OCI-LY3 (cell line): ENCODE results near the gene CDCP2.

Experiments used
- EZH2phosphoT487 ChIP-seq: fragments of 200-600 bp; shearing (Covaris generic); IDR thresholded peaks from 2 replicates; pipeline ENCODE4 v1.6.1; 2018; ENCODE audit warnings: antibody characterized with exemption, mixed run types, low read depth
- TF ChIP-seq, protein P1 (sequence below): fragments of 200-600, 300-600 bp; sonication (generic); IDR thresholded peaks from 2 replicates; pipeline ENCODE4 v1.5.1; 2014; ENCODE audit warnings: antibody characterized with exemption, low read length, low read depth

DNA sequence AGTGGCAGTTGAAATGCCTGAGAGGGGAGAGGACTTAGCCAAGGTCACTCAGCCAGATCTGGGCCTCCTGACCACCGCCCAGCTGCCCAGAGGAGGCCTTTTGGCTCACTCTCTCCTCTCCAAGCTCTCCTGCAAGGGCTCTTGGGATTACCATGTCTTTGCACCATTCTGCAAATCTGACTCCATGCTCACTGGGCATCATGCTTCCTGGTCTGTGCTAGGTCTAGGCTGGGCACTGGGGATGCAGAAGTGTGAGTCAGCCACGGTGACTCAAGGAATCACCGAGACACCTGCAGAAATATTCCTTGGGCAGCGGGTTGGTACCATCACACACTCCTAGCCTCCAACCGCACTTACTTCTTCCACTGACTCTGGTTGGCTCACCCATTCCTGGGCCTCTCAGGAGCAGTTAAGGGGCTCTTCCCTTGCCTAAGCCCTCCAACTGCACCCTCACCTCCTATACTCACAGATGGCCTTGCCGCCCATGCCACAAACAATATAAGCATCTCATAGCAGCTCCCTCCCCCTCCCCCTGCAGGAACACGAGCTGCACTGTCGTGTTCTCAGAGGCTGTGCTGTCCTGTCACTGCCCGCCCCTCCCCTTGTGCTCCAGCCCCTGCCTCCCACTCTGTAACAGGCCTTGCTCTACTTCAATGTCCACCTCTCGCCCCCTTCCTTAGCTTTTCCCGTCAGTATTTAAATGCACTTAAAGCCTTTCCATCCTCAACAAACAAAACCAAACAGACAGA, 34.8 kb downstream of the CDCP2 start:
- TF ChIP-seq, protein P1, sequence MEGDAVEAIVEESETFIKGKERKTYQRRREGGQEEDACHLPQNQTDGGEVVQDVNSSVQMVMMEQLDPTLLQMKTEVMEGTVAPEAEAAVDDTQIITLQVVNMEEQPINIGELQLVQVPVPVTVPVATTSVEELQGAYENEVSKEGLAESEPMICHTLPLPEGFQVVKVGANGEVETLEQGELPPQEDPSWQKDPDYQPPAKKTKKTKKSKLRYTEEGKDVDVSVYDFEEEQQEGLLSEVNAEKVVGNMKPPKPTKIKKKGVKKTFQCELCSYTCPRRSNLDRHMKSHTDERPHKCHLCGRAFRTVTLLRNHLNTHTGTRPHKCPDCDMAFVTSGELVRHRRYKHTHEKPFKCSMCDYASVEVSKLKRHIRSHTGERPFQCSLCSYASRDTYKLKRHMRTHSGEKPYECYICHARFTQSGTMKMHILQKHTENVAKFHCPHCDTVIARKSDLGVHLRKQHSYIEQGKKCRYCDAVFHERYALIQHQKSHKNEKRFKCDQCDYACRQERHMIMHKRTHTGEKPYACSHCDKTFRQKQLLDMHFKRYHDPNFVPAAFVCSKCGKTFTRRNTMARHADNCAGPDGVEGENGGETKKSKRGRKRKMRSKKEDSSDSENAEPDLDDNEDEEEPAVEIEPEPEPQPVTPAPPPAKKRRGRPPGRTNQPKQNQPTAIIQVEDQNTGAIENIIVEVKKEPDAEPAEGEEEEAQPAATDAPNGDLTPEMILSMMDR = no peak
- TF ChIP-seq EZH2phosphoT487 = no peak
